ENCODE results near the gene CNDP1. TPM values are rescaled to one million over a fixed set of nuclear protein-coding genes. Genes with fewer than 3 reads are reported as not detected.

CNDP1 gene
- polyA plus RNA-seq, 3 donors = not detected

DNA sequence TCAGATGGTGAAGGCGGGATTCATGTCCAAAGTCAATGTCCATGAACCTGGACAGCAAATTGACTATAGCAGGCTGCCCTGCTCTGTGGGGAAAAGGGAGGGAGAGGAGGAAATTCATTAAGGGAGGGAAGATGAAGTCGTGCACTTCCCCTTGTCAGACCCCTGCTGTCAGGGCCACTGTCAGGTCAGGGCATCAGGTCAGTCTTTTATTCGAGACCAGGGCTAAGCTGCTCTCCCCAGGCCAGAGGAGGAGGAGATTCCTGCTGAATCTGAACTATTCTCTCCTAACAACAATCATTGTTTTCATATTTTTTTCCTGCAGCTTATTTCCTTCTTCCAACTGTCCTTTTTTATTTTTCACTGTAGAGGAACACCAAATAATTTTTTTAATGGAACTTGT is 17.2 kb downstream of the CNDP1 start:
- Mint-ChIP-seq H3K4me1 (peaks cover 3% of the 10 kb centered on the region), H3K4me3 (no peak overlapping the region), H3K36me3 (no peaks in the 10 kb centered on the region), H3K9me3 (peaks cover 0 to 17% (median 9%) of the 10 kb centered on the region in 7 donors), H3K27me3 (ENCODE audit: low read depth in 3 of 3) (peaks cover 5 to 9% (median 6%) of the 10 kb centered on the region in 3 donors), H3K27ac (no peak overlapping the region)
- Histone ChIP-seq H3K9me3 (replicated peaks in 1 of 2; ENCODE audit: control insufficient read depth in 1 of 2, insufficient read depth in 1 of 2, low read length in 2 of 2) (peaks cover 8 to 10% of the 10 kb centered on the region in 2 donors), H4K20me1 (ENCODE audit: insufficient read depth, low read length) (no peaks in the 10 kb centered on the region), H3K4me2 (replicated peaks; ENCODE audit: extremely low read depth, low read length, poor library complexity, severe bottlenecking) (no peak overlapping the region), H2AFZ (ENCODE audit: insufficient read depth, low read depth, low read length, poor library complexity, severe bottlenecking) (peak overlapping the region; percentile 1), H3K79me2 (ENCODE audit: insufficient read depth, low read length) (no peaks in the 10 kb centered on the region), H3K9ac (ENCODE audit: insufficient read depth, low read length, poor library complexity, severe bottlenecking) (no peak overlapping the region), H3K4me1 (ENCODE audit: control insufficient read depth in 1 of 2, insufficient read depth in 2 of 2, low read length in 2 of 2) (no peaks in the 10 kb centered on the region), H3K27me3 (ENCODE audit: control insufficient read depth in 2 of 2, insufficient read depth in 2 of 2, low read length in 2 of 2) (no peaks in the 10 kb centered on the region), H3K36me3 (replicated peaks in 1 of 2; ENCODE audit: control insufficient read depth in 1 of 2, insufficient read depth in 2 of 2, low read length in 2 of 2) (no peaks in the 10 kb centered on the region), H3K27ac (ENCODE audit: low read depth in 1 of 2, low read length in 2 of 2) (no peak overlapping the region), H3K4me3 (replicated peaks in 1 of 3; ENCODE audit: low read depth in 2 of 3, low read length in 3 of 3) (no peak overlapping the region)
- DNase-seq = no peak
- TF ChIP-seq, protein P1, sequence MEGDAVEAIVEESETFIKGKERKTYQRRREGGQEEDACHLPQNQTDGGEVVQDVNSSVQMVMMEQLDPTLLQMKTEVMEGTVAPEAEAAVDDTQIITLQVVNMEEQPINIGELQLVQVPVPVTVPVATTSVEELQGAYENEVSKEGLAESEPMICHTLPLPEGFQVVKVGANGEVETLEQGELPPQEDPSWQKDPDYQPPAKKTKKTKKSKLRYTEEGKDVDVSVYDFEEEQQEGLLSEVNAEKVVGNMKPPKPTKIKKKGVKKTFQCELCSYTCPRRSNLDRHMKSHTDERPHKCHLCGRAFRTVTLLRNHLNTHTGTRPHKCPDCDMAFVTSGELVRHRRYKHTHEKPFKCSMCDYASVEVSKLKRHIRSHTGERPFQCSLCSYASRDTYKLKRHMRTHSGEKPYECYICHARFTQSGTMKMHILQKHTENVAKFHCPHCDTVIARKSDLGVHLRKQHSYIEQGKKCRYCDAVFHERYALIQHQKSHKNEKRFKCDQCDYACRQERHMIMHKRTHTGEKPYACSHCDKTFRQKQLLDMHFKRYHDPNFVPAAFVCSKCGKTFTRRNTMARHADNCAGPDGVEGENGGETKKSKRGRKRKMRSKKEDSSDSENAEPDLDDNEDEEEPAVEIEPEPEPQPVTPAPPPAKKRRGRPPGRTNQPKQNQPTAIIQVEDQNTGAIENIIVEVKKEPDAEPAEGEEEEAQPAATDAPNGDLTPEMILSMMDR (IDR thresholded peaks at IDR 0.05) = no peak
- WGBS (ENCODE audit: insufficient coverage) = 100% methylated on average over 1 of the region's 3 CpGs
- intact Hi-C loops (cut with micrococcal nuclease) = loop anchor here (2.0 to 5.0 kb wide), 2 partner anchors 199 to 354 kb away; no protein-coding TSS in a partner anchor

DNA sequence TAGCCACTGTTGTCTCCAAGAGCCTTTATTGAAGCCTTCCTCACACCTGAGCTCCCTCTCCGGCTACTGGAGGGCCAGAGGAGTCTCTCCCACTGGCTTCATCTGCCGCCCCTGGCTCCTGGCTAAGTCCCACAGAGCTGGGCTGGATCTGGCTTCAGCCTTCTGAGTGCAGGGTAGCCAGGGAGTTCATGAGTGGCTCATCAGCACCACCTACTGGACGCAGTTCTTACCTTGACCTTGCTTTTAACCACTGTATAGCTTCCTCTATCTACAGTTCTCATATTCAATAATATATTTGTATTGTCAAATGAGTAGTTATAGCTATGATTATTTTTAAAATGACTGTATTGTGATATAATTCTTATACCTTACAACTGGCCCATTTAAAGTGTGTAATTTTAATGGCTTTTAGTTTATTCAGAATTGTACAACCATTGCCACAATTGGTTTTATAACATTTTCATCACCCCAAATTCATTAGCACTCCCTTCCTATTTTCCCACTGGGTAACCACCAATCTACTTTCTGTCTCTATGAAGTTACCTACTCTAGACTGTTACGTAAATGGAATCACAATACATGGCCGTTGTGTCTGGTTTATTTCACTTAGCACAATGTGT is 17.7 kb downstream of the CNDP1 start:
- no peak overlapping the region for H3K27ac Mint-ChIP-seq
- Histone ChIP-seq H3K27ac (ENCODE audit: low read depth in 1 of 2, low read length in 2 of 2) (no peak overlapping the region), H4K20me1 (ENCODE audit: insufficient read depth, low read length) (no peaks in the 10 kb centered on the region), H2AFZ (ENCODE audit: insufficient read depth, low read depth, low read length, poor library complexity, severe bottlenecking) (no peak overlapping the region), H3K4me1 (ENCODE audit: control insufficient read depth in 1 of 2, insufficient read depth in 2 of 2, low read length in 2 of 2) (no peaks in the 10 kb centered on the region), H3K36me3 (replicated peaks in 1 of 2; ENCODE audit: control insufficient read depth in 1 of 2, insufficient read depth in 2 of 2, low read length in 2 of 2) (no peaks in the 10 kb centered on the region), H3K4me2 (replicated peaks; ENCODE audit: extremely low read depth, low read length, poor library complexity, severe bottlenecking) (no peak overlapping the region), H3K79me2 (ENCODE audit: insufficient read depth, low read length) (no peaks in the 10 kb centered on the region), H3K9ac (ENCODE audit: insufficient read depth, low read length, poor library complexity, severe bottlenecking) (no peak overlapping the region), H3K9me3 (replicated peaks in 1 of 2; ENCODE audit: control insufficient read depth in 1 of 2, insufficient read depth in 1 of 2, low read length in 2 of 2) (peaks cover 8 to 10% of the 10 kb centered on the region in 2 donors), H3K27me3 (ENCODE audit: control insufficient read depth in 2 of 2, insufficient read depth in 2 of 2, low read length in 2 of 2) (no peaks in the 10 kb centered on the region), H3K4me3 (replicated peaks in 1 of 3; ENCODE audit: low read depth in 2 of 3, low read length in 3 of 3) (no peak overlapping the region)
- H3K27me3 Mint-ChIP-seq (ENCODE audit: low read depth in 3 of 3) = peaks cover 6 to 9% (median 6%) of the 10 kb centered on the region in 3 donors
- H3K9me3 Mint-ChIP-seq = peaks cover 0 to 17% (median 9%) of the 10 kb centered on the region in 7 donors
- DNase-seq = peak; percentile 74 to 85 (median 80)
- WGBS (ENCODE audit: insufficient coverage) = 16% methylated on average over 2 of the region's 5 CpGs
- H3K36me3 Mint-ChIP-seq = no peaks in the 10 kb centered on the region
- intact Hi-C loops (cut with micrococcal nuclease) = loop anchor here (2.0 to 5.0 kb wide), 2 partner anchors 199 to 355 kb away; no protein-coding TSS in a partner anchor
- H3K4me1 Mint-ChIP-seq = peaks cover 1% of the 10 kb centered on the region
- TF ChIP-seq, protein P1 (IDR thresholded peaks at IDR 0.05) = peak; percentile 92
- no peak overlapping the region for H3K4me3 Mint-ChIP-seq
